IMR-90 (cell line): ENCODE results near the gene PDZD7. TPM values are rescaled to one million over a fixed set of nuclear protein-coding genes. Genes with fewer than 3 reads are reported as not detected.
"Not testable (repeated sequence)": the region's sequence is repeated elsewhere in the genome, so short reads cannot be mapped to it uniquely, and the experiment has no call there.

Source experiments
- ATAC-seq: fragments of 200-7000 bp; cut with Tn5 transposase; 2 replicates; pipeline ENCODE4 v1.9.1; 2020; ENCODE audit warnings: low read depth, mild to moderate bottlenecking, moderate library complexity
- BruUV-seq: library from RNA; stranded (reverse); fragments of 400-500 nt; replicated peaks from 2 replicates; lab custom pipeline; 2021; lab: Mats Ljungman, UMichigan
- CTCF ChIA-PET: fragments of 300-600 bp; formaldehyde crosslinking; extraction: SDS; loops from one replicate; lab custom pipeline; 2021; ENCODE audit warnings: antibody characterized with exemption; lab: Yijun Ruan, JAX
- POLR2A ChIA-PET: fragments of 300-600 bp; sonication (Branson Sonifier 250); formaldehyde crosslinking; loops from one replicate; lab custom pipeline; 2022; ENCODE audit warnings: antibody characterized with exemption; ENCODE audit not compliant: unreplicated experiment; lab: Charles Lee
- DNase-seq: peaks from one replicate; pipeline ENCODE4 v3.0.0; 2013
- H2AFZ ChIP-seq: replicated peaks from 2 replicates; pipeline ENCODE3; 2013; ENCODE audit warnings: low read length, mild to moderate bottlenecking; ENCODE audit not compliant: poor library complexity
- H2AK5ac ChIP-seq: 2 replicates; pipeline ENCODE4 v1.6.1; 2013; ENCODE audit warnings: low read depth, low read length, inconsistent platforms
- H2AK9ac ChIP-seq: replicated peaks from 2 replicates; pipeline ENCODE3; 2013; ENCODE audit warnings: mild to moderate bottlenecking, low read depth, low read length, moderate library complexity; ENCODE audit not compliant: poor library complexity
- H2BK120ac ChIP-seq: 2 replicates; pipeline ENCODE4 v1.6.1; 2013; ENCODE audit warnings: low read depth, low read length, inconsistent platforms
- H2BK15ac ChIP-seq: 3 replicates; pipeline ENCODE4 v1.6.1; 2013; ENCODE audit warnings: low read depth, low read length, inconsistent platforms
- H2BK20ac ChIP-seq: 2 replicates; pipeline ENCODE4 v1.6.1; 2013; ENCODE audit warnings: low read depth, mild to moderate bottlenecking, inconsistent platforms, low read length, moderate library complexity
- H2BK5ac ChIP-seq: 2 replicates; pipeline ENCODE4 v1.6.1; 2013; ENCODE audit warnings: mild to moderate bottlenecking, low read depth, low read length, inconsistent platforms; ENCODE audit not compliant: poor library complexity, severe bottlenecking
- H3K14ac ChIP-seq: replicated peaks from 2 replicates; pipeline ENCODE4 v1.6.1; 2013; ENCODE audit warnings: low read depth, low read length, inconsistent platforms
- H3K18ac ChIP-seq: 2 replicates; pipeline ENCODE4 v1.6.1; 2013; ENCODE audit warnings: low read depth, low read length, control low read depth
- H3K23ac ChIP-seq: 2 replicates; pipeline ENCODE4 v1.6.1; 2013; ENCODE audit warnings: low read depth, low read length, inconsistent platforms
- H3K27ac ChIP-seq: 2 replicates; pipeline ENCODE4 v1.5.1; 2013; ENCODE audit warnings: mild to moderate bottlenecking, control low read depth, low read length; ENCODE audit not compliant: insufficient read depth
- H3K27me3 ChIP-seq: 2 replicates; pipeline ENCODE4 v1.6.1; 2013; ENCODE audit warnings: low read length; ENCODE audit not compliant: control insufficient read depth, insufficient read depth
- H3K36me3 ChIP-seq: 2 replicates; pipeline ENCODE4 v1.6.1; 2013; ENCODE audit warnings: low read length, mixed read lengths; ENCODE audit not compliant: control insufficient read depth, insufficient read depth
- H3K4ac ChIP-seq: 2 replicates; pipeline ENCODE4 v1.6.1; 2013; ENCODE audit warnings: low read depth, low read length, inconsistent platforms
- H3K4me1 ChIP-seq: 2 replicates; pipeline ENCODE4 v1.6.1; 2013; ENCODE audit warnings: low read length, mixed read lengths; ENCODE audit not compliant: control insufficient read depth, insufficient read depth
- H3K4me2 ChIP-seq: 2 replicates; pipeline ENCODE4 v1.6.1; 2013; ENCODE audit warnings: low read depth, mild to moderate bottlenecking, control low read depth, low read length, moderate library complexity
- H3K4me3 ChIP-seq: 2 replicates; pipeline ENCODE4 v1.5.1; 2013; ENCODE audit warnings: low read depth, mild to moderate bottlenecking, control low read depth, low read length, moderate library complexity; ENCODE audit not compliant: insufficient read depth
- H3K56ac ChIP-seq: 2 replicates; pipeline ENCODE4 v1.6.1; 2013; ENCODE audit warnings: low read length, inconsistent platforms; ENCODE audit not compliant: insufficient read depth; ENCODE audit errors: extremely low read depth
- H3K79me1 ChIP-seq, 2 experiments: 2 replicates each; pipeline ENCODE4 v1.6.1; 2013; ENCODE audit warnings: low read length in 2 of 2, inconsistent platforms in 1 of 2, low read depth in 1 of 2
- H3K9ac ChIP-seq: 2 replicates; pipeline ENCODE4 v1.6.1; 2013; ENCODE audit warnings: low read depth, low read length, control low read depth
- H3K9me1 ChIP-seq: 2 replicates; pipeline ENCODE4 v1.6.1; 2013; ENCODE audit warnings: low read length, inconsistent platforms; ENCODE audit not compliant: insufficient read depth
- H3K9me3 ChIP-seq: 2 replicates; pipeline ENCODE4 v1.6.1; 2013; ENCODE audit warnings: low read length; ENCODE audit not compliant: control insufficient read depth, insufficient read depth
- H4K20me1 ChIP-seq: 2 replicates; pipeline ENCODE4 v1.6.1; 2013; ENCODE audit warnings: low read length, inconsistent platforms; ENCODE audit not compliant: insufficient read depth
- H4K5ac ChIP-seq: 2 replicates; pipeline ENCODE4 v1.6.1; 2013; ENCODE audit warnings: mild to moderate bottlenecking, low read depth, low read length, control low read depth
- H4K8ac ChIP-seq, 2 experiments: 2 replicates each; pipeline ENCODE4 v1.6.1; 2013; ENCODE audit warnings: low read depth in 2 of 2, low read length in 2 of 2, control low read depth in 1 of 2, inconsistent platforms in 1 of 2
- H4K91ac ChIP-seq: 2 replicates; pipeline ENCODE4 v1.6.1; 2013; ENCODE audit warnings: low read depth, low read length, inconsistent platforms; ENCODE audit not compliant: insufficient read depth
- BHLHE40 ChIP-seq: fragments of 150-350 bp; IDR thresholded peaks from 2 replicates; pipeline ENCODE4 v1.6.1; 2016; ENCODE audit warnings: mild to moderate bottlenecking, low read depth, low read length
- WGBS, 2 experiments: methylation state at CpG; one replicate each; pipeline versions ENCODE4 v1.1.5 to v1.1.7; 2013; ENCODE audit warnings: missing lambda C conversion rate in 2 of 2; ENCODE audit not compliant: insufficient read length in 1 of 2; ENCODE audit errors: extremely low coverage in 2 of 2; 5-methylcytosine and 5-hydroxymethylcytosine counted together
- dilution Hi-C: fragments of 300-500 bp; cut with HindIII; formaldehyde crosslinking; loops from one replicate; pipeline ENCODE4 v1.14.3; 2018; ENCODE audit warnings: low sequenced_read_pairs; ENCODE audit not compliant: unreplicated experiment
- in situ Hi-C: fragments of 300-500 bp; cut with MboI; formaldehyde crosslinking; loops from 3 replicates; pipeline ENCODE4 v1.14.3; 2019; ENCODE audit warnings: low sequenced_read_pairs, inconsistent platforms, mixed read lengths
- intact Hi-C: fragments of 100-400 bp; cut with micrococcal nuclease; formaldehyde crosslinking; loops from 2 replicates; pipeline ENCODE4 v1.10.0; 2022
- polyA plus RNA-seq, 3 experiments: library from polyadenylated mRNA; depleted of rRNA; stranded (reverse); fragments of >200 nt; gene quantifications; 2 replicates each; pipeline ENCODE4 v1.2.3, GENCODE V29; 2012; ENCODE audit warnings: low replicate concordance in 1 of 3
- total RNA-seq: library from RNA; depleted of rRNA; stranded (reverse); fragments of >200 nt; gene quantifications from 2 replicates; pipeline ENCODE4 v1.2.3, GENCODE V29; 2012
- TF ChIP-seq, protein P1 (sequence below): conservative IDR thresholded peaks from 2 replicates; pipeline ENCODE4 v1.5.1; 2012; ENCODE audit warnings: mild to moderate bottlenecking, low read depth, low read length, improper control_type of control experiment

The PDZD7 gene
- total and polyA plus RNA-seq, 2 of the 4 experiments (the other 2 are of a cell fraction) = 0.90 to 1.5 TPM

DNA sequence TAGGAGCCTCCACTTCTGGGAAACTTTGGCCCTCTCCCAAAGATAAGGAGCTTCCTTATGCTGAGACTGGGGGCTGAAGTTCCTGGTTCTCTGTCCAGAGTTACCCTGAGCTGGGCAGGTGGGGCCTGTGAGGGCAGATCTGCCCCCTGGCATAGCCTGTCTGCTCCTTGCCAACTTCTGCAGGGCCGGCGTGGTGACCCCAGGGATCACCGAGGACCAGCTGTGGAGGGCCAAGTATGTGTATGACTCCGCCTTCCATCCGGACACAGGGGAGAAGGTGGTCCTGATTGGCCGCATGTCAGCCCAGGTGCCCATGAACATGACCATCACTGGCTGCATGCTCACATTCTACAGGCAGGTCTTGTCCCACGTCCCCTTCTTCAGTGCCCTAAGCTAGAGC is 4.4 kb upstream of the PDZD7 start (continued):
- TF ChIP-seq, protein P1, sequence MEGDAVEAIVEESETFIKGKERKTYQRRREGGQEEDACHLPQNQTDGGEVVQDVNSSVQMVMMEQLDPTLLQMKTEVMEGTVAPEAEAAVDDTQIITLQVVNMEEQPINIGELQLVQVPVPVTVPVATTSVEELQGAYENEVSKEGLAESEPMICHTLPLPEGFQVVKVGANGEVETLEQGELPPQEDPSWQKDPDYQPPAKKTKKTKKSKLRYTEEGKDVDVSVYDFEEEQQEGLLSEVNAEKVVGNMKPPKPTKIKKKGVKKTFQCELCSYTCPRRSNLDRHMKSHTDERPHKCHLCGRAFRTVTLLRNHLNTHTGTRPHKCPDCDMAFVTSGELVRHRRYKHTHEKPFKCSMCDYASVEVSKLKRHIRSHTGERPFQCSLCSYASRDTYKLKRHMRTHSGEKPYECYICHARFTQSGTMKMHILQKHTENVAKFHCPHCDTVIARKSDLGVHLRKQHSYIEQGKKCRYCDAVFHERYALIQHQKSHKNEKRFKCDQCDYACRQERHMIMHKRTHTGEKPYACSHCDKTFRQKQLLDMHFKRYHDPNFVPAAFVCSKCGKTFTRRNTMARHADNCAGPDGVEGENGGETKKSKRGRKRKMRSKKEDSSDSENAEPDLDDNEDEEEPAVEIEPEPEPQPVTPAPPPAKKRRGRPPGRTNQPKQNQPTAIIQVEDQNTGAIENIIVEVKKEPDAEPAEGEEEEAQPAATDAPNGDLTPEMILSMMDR = no peak
- no peak for TF ChIP-seq BHLHE40

- POLR2A ChIA-PET = not testable (repeated sequence)
Observed at GRCh38 chr10:101034404-101034803, 3.5 kb upstream of the PDZD7 start.

More at GRCh38 chr10:101034404-101034803, 3.5 kb upstream of the PDZD7 start:
- H3K27me3 ChIP-seq, H4K5ac ChIP-seq, H4K91ac ChIP-seq, H4K8ac ChIP-seq, H3K4me2 ChIP-seq, H2BK120ac ChIP-seq, H2BK20ac ChIP-seq, H3K9ac ChIP-seq, H3K4ac ChIP-seq, H2AK9ac ChIP-seq, H2AFZ ChIP-seq, H3K4me1 ChIP-seq, H3K9me1 ChIP-seq, H3K23ac ChIP-seq, H3K18ac ChIP-seq, ATAC-seq, H2BK15ac ChIP-seq, H2AK5ac ChIP-seq, H3K27ac ChIP-seq, dilution Hi-C loops, H3K9me3 ChIP-seq, in situ Hi-C loops, H3K14ac ChIP-seq, H3K56ac ChIP-seq, BruUV-seq, H2BK5ac ChIP-seq, DNase-seq, H3K4me3 ChIP-seq: not testable (repeated sequence)
- WGBS, 2 experiments = no CpG with 5 or more reads among the region's 4 CpGs
- intact Hi-C loops = loop anchor here (5.0 kb wide), 1 partner anchor 33 kb away; no protein-coding TSS in a partner anchor
- CTCF ChIA-PET = interaction anchor here (1.0 to 1.2 kb wide), 2 partner anchors 15 to 108 kb away, joined by 3 read pairs; no protein-coding TSS in a partner anchor
- peaks cover 43% of the 10 kb centered on the region for H3K36me3 ChIP-seq
- H4K20me1 ChIP-seq = peaks cover 36% of the 10 kb centered on the region
- H3K79me1 ChIP-seq = peaks cover 21 to 65% of the 10 kb centered on the region in 2 experiments; a peak in 3 of 4 replicates
